Trophoblast cell (in vitro differentiated cells and primary cell): ENCODE measurements around the gene A4GALT.
"Not testable (repeated sequence)": the region's sequence is repeated elsewhere in the genome, so short reads cannot be mapped to it uniquely, and the experiment has no call there.

ENCODE experiments used
- DNase-seq, 2 donors: peaks; one replicate each; pipeline ENCODE4 v3.0.0-alpha.2; 2016
- H2AFZ ChIP-seq: 2 replicates; pipeline ENCODE4 v1.6.1; 2013; ENCODE audit warnings: low read length, moderate library complexity, mild to moderate bottlenecking; ENCODE audit not compliant: insufficient read depth, poor library complexity
- H2AK5ac ChIP-seq: 2 replicates; pipeline ENCODE4 v1.6.1; 2013; ENCODE audit warnings: mild to moderate bottlenecking, low read length
- H2BK120ac ChIP-seq: 2 replicates; pipeline ENCODE4 v1.6.1; 2013; ENCODE audit warnings: low read length, mild to moderate bottlenecking, moderate library complexity; ENCODE audit not compliant: insufficient read depth, poor library complexity
- H2BK12ac ChIP-seq: 2 replicates; pipeline ENCODE4 v1.6.1; 2013; ENCODE audit warnings: mild to moderate bottlenecking, low read length, moderate library complexity
- H2BK5ac ChIP-seq: 2 replicates; pipeline ENCODE4 v1.6.1; 2013; ENCODE audit warnings: low read length, low read depth, moderate library complexity, mild to moderate bottlenecking; ENCODE audit not compliant: poor library complexity
- H3K14ac ChIP-seq: 2 replicates; pipeline ENCODE4 v1.6.1; 2013; ENCODE audit warnings: mild to moderate bottlenecking, low read length
- H3K18ac ChIP-seq: 2 replicates; pipeline ENCODE4 v1.6.1; 2013; ENCODE audit warnings: mild to moderate bottlenecking, low read length
- H3K23ac ChIP-seq: 2 replicates; pipeline ENCODE4 v1.6.1; 2013; ENCODE audit warnings: low read length
- H3K27ac ChIP-seq: 2 replicates; pipeline ENCODE4 v1.5.1; 2013; ENCODE audit warnings: low read depth, mild to moderate bottlenecking, inconsistent platforms, low read length, moderate library complexity
- H3K27me3 ChIP-seq: 2 replicates; pipeline ENCODE4 v1.6.1; 2013; ENCODE audit warnings: inconsistent platforms, mild to moderate bottlenecking, low read length, moderate library complexity; ENCODE audit not compliant: insufficient read depth
- H3K36me3 ChIP-seq, 2 experiments: 1 replicate in 1 of 2; 2 replicates in 1 of 2; pipeline ENCODE4 v1.6.1; 2013; ENCODE audit warnings: low read length in 2 of 2, mild to moderate bottlenecking in 2 of 2, moderate library complexity in 1 of 2; ENCODE audit not compliant: insufficient read depth in 2 of 2, control insufficient read depth in 1 of 2
- H3K4ac ChIP-seq: 2 replicates; pipeline ENCODE4 v1.6.1; 2013; ENCODE audit warnings: low read depth, mild to moderate bottlenecking, low read length, moderate library complexity
- H3K4me1 ChIP-seq, 2 experiments: 1 replicate in 1 of 2; 2 replicates in 1 of 2; pipeline ENCODE4 v1.6.1; 2013; ENCODE audit warnings: low read length in 2 of 2, mild to moderate bottlenecking in 2 of 2, moderate library complexity in 1 of 2; ENCODE audit not compliant: insufficient read depth in 2 of 2, control insufficient read depth in 1 of 2
- H3K4me2 ChIP-seq: 2 replicates; pipeline ENCODE4 v1.6.1; 2013; ENCODE audit warnings: inconsistent platforms, mild to moderate bottlenecking, low read length, moderate library complexity
- H3K4me3 ChIP-seq: 2 replicates; pipeline ENCODE4 v1.5.1; 2013; ENCODE audit warnings: mild to moderate bottlenecking, low read depth, low read length, inconsistent platforms
- H3K79me1 ChIP-seq: one replicate; pipeline ENCODE4 v1.6.1; 2013; ENCODE audit warnings: low read length
- H3K79me2 ChIP-seq: 2 replicates; pipeline ENCODE4 v1.6.1; 2013; ENCODE audit warnings: low read length, mild to moderate bottlenecking; ENCODE audit not compliant: control insufficient read depth, insufficient read depth, poor library complexity
- H3K9ac ChIP-seq: 2 replicates; pipeline ENCODE4 v1.6.1; 2013; ENCODE audit warnings: mild to moderate bottlenecking, low read length
- H3K9me3 ChIP-seq: 2 replicates; pipeline ENCODE4 v1.6.1; 2013; ENCODE audit warnings: low read depth, mild to moderate bottlenecking, control low read depth, inconsistent platforms, low read length; ENCODE audit not compliant: insufficient read depth
- H4K12ac ChIP-seq: 2 replicates; pipeline ENCODE4 v1.6.1; 2013; ENCODE audit warnings: low read depth, mild to moderate bottlenecking, low read length, moderate library complexity
- H4K8ac ChIP-seq: 2 replicates; pipeline ENCODE4 v1.6.1; 2013; ENCODE audit warnings: low read depth, mild to moderate bottlenecking, low read length, moderate library complexity
- H4K91ac ChIP-seq: one replicate; pipeline ENCODE4 v1.6.1; 2013; ENCODE audit warnings: low read depth, mild to moderate bottlenecking, low read length, moderate library complexity
- whole genome bisulfite sequencing: extraction: QIAGEN DNeasy Blood & Tissue Kit; methylation state at CpG from one replicate; pipeline ENCODE4 v1.1.7; 2013; ENCODE audit warnings: missing lambda C conversion rate; ENCODE audit not compliant: insufficient read length, insufficient coverage; ENCODE audit errors: extremely low coverage; 5-methylcytosine and 5-hydroxymethylcytosine counted together

The A4GALT gene

GRCh38 chr22:42754658-42755057 lies 34.0 kb upstream of the A4GALT start:
- H3K9me3 ChIP-seq = no peaks in the 10 kb centered on the region
- no peak overlapping the region for H4K8ac ChIP-seq
- no peaks in the 10 kb centered on the region for H3K79me2 ChIP-seq
- H3K79me1 ChIP-seq = no peaks in the 10 kb centered on the region
- H2AK5ac ChIP-seq = no peak overlapping the region
- DNase-seq = peak; percentile 49 to 71
- no peak overlapping the region for H3K14ac ChIP-seq
- no peak overlapping the region for H3K4me3 ChIP-seq
- H4K91ac ChIP-seq = no peak overlapping the region
- H3K36me3 ChIP-seq = no peaks in the 10 kb centered on the region
- no peak overlapping the region for H3K4ac ChIP-seq
- H3K23ac ChIP-seq = no peak overlapping the region
- no peak overlapping the region for H3K18ac ChIP-seq
- H4K12ac ChIP-seq = no peak overlapping the region
- no peak overlapping the region for H2BK5ac ChIP-seq
- H3K4me1 ChIP-seq = no peaks in the 10 kb centered on the region
- H3K4me2 ChIP-seq = no peak overlapping the region
- no CpG with 5 or more reads among the region's 6 CpGs for WGBS
- H2BK12ac ChIP-seq = no peak overlapping the region
- no peak overlapping the region for H2BK120ac ChIP-seq
- no peak overlapping the region for H3K9ac ChIP-seq
- no peaks in the 10 kb centered on the region for H3K27me3 ChIP-seq
- H2AFZ ChIP-seq = no peak overlapping the region
- no peak overlapping the region for H3K27ac ChIP-seq

- no peak overlapping the region for H3K9ac ChIP-seq
- no peak overlapping the region for H3K4me3 ChIP-seq
- no CpG with 5 or more reads among the region's 7 CpGs for WGBS
- H3K23ac ChIP-seq = no peak overlapping the region
- peaks cover 1% of the 10 kb centered on the region for H3K9me3 ChIP-seq
- H3K4me1 ChIP-seq = no peaks in the 10 kb centered on the region
- no peak overlapping the region for H4K8ac ChIP-seq
- no peak overlapping the region for H2AK5ac ChIP-seq
- no peaks in the 10 kb centered on the region for H3K36me3 ChIP-seq
- H4K91ac ChIP-seq = no peak overlapping the region
- peaks cover 3% of the 10 kb centered on the region for H3K79me2 ChIP-seq
- H3K14ac ChIP-seq = no peak overlapping the region
- DNase-seq = no peak
- no peak overlapping the region for H3K27ac ChIP-seq
- H3K79me1 ChIP-seq = no peaks in the 10 kb centered on the region
- H2AFZ ChIP-seq = no peak overlapping the region
- no peak overlapping the region for H3K18ac ChIP-seq
- H3K4ac ChIP-seq = no peak overlapping the region
- no peak overlapping the region for H4K12ac ChIP-seq
- no peak overlapping the region for H2BK12ac ChIP-seq
- H3K27me3 ChIP-seq = no peaks in the 10 kb centered on the region
- no peak overlapping the region for H2BK5ac ChIP-seq
- H3K4me2 ChIP-seq = no peak overlapping the region
- no peak overlapping the region for H2BK120ac ChIP-seq
These were observed 32.2 kb upstream of the A4GALT start for GRCh38 chr22:42752912-42753311.

- H2AK5ac ChIP-seq = no peak overlapping the region
- no peak overlapping the region for H2AFZ ChIP-seq
- WGBS = no CpG with 5 or more reads among the region's 12 CpGs
- H3K4me3 ChIP-seq = no peak overlapping the region
- no peak overlapping the region for H3K4ac ChIP-seq
- H2BK120ac ChIP-seq = no peak overlapping the region
- H3K4me2 ChIP-seq = no peak overlapping the region
- H3K23ac ChIP-seq = no peak overlapping the region
- no peak overlapping the region for H2BK5ac ChIP-seq
- H4K8ac ChIP-seq = no peak overlapping the region
- H3K9me3 ChIP-seq = peaks cover 1% of the 10 kb centered on the region
- peaks cover 3% of the 10 kb centered on the region for H3K79me2 ChIP-seq
- no peak for DNase-seq
- H4K12ac ChIP-seq = no peak overlapping the region
- H3K27me3 ChIP-seq = no peaks in the 10 kb centered on the region
- H2BK12ac ChIP-seq = no peak overlapping the region
- no peaks in the 10 kb centered on the region for H3K4me1 ChIP-seq
- H3K14ac ChIP-seq = no peak overlapping the region
- H3K9ac ChIP-seq = no peak overlapping the region
- H3K18ac ChIP-seq = no peak overlapping the region
- H3K79me1 ChIP-seq = no peaks in the 10 kb centered on the region
- H4K91ac ChIP-seq = no peak overlapping the region
- H3K36me3 ChIP-seq = no peaks in the 10 kb centered on the region
- H3K27ac ChIP-seq = no peak overlapping the region
These were observed 31.6 kb upstream of the A4GALT start for GRCh38 chr22:42752230-42752746.

- no CpG with 5 or more reads among the region's 28 CpGs for WGBS
- H2BK120ac ChIP-seq, H3K4me2 ChIP-seq, H3K79me1 ChIP-seq, H3K27ac ChIP-seq, H4K8ac ChIP-seq, H3K36me3 ChIP-seq, H2BK12ac ChIP-seq, H3K4me3 ChIP-seq, H3K27me3 ChIP-seq, H2AFZ ChIP-seq, H3K23ac ChIP-seq, H3K4me1 ChIP-seq, H4K91ac ChIP-seq, H2BK5ac ChIP-seq, H3K9me3 ChIP-seq, H4K12ac ChIP-seq, H3K4ac ChIP-seq, H3K14ac ChIP-seq, H3K9ac ChIP-seq, H3K79me2 ChIP-seq, H3K18ac ChIP-seq, DNase-seq, H2AK5ac ChIP-seq: not testable (repeated sequence)
These were observed 29.8 kb upstream of the A4GALT start for GRCh38 chr22:42750421-42750820.
